Measurements from ENCODE around the gene SLCO4A1.

Gene SLCO4A1

GRCh38 chr20:62665153-62665754 is 23.0 kb downstream of the SLCO4A1 start:
- TF ChIP-seq CTCF (IDR thresholded peaks at IDR 0.05) (no peak), ZFX (IDR thresholded peaks at IDR 0.05; ENCODE audit: borderline replicate concordance) (no peak)
- H3K27ac ChIP-seq, result no peak overlapping the region

- TF ChIP-seq CTCF (IDR thresholded peaks at IDR 0.05) (no peak), ZFX (IDR thresholded peaks at IDR 0.05; ENCODE audit: borderline replicate concordance) (no peak)
- no peak overlapping the region for H3K27ac ChIP-seq
Measured at GRCh38 chr20:62665826-62666735, 23.8 kb downstream of the SLCO4A1 start.

- TF ChIP-seq CTCF (IDR thresholded peaks at IDR 0.05) (0 out of 2 replicates have a peak, but pooled peaks have one; percentile 9), ZFX (IDR thresholded peaks at IDR 0.05; ENCODE audit: borderline replicate concordance) (no peak)
- no peak overlapping the region for H3K27ac ChIP-seq
Measured at GRCh38 chr20:62666736-62667529, 24.6 kb downstream of the SLCO4A1 start.

- no peak for TF ChIP-seq ZFX (IDR thresholded peaks at IDR 0.05; ENCODE audit: borderline replicate concordance)
Measured at GRCh38 chr20:62667530-62668440, 25.5 kb downstream of the SLCO4A1 start.

GRCh38 chr20:62668441-62669027 is 26.2 kb downstream of the SLCO4A1 start:
- no peak overlapping the region for H3K27ac ChIP-seq
- TF ChIP-seq CTCF (IDR thresholded peaks at IDR 0.05) (peak; percentile 72), ZFX (IDR thresholded peaks at IDR 0.05; ENCODE audit: borderline replicate concordance) (no peak)

More at GRCh38 chr20:62667530-62668440, 25.5 kb downstream of the SLCO4A1 start:
- no peak overlapping the region for H3K27ac ChIP-seq

GRCh38 chr20:62669249-62669648 is 26.9 kb downstream of the SLCO4A1 start:
- H3K27ac ChIP-seq, result no peak overlapping the region
- TF ChIP-seq ZFX (IDR thresholded peaks at IDR 0.05; ENCODE audit: borderline replicate concordance), result no peak
- TF ChIP-seq CTCF (IDR thresholded peaks at IDR 0.05), result no peak
